Stimulated activated naive B cell treated with anti-CD40 and anti-IgM and Interleukin-4, amounts not matched to agents 10 μg/mL and 1 μg/mL and 100 μg/mL, for 72 hours (primary cell): ENCODE data around the gene BCAP31.

ENCODE experiments used
- ATAC-seq, 2 donors: fragments of 150-1000 bp; cut with Tn5 transposase; replicated peaks; 2 replicates each; pipeline ENCODE4 v1.10.0; 2021; ENCODE audit warnings: moderate library complexity in 1 of 2
- DNase-seq: peaks from one replicate; pipeline ENCODE4 v3.0.0; 2021
- H3K27ac Mint-ChIP-seq: one replicate; pipeline ENCODE4 v1.8.0; 2022; ENCODE audit warnings: mild to moderate bottlenecking, mixed read lengths
- H3K27me3 Mint-ChIP-seq, 2 donors: one replicate each; pipeline ENCODE4 v1.8.0; 2022; ENCODE audit warnings: mixed read lengths in 2 of 2
- H3K36me3 Mint-ChIP-seq, 2 donors: one replicate each; pipeline ENCODE4 v1.8.0; 2022; ENCODE audit warnings: mixed read lengths in 2 of 2, mild to moderate bottlenecking in 1 of 2
- H3K4me1 Mint-ChIP-seq, 2 donors: one replicate each; pipeline ENCODE4 v1.8.0; 2022; ENCODE audit warnings: mixed read lengths in 2 of 2, mild to moderate bottlenecking in 1 of 2
- H3K4me3 Mint-ChIP-seq, 2 donors: one replicate each; pipeline ENCODE4 v1.8.0; 2022; ENCODE audit warnings: mild to moderate bottlenecking in 2 of 2, mixed read lengths in 2 of 2, moderate library complexity in 1 of 2
- H3K9me3 Mint-ChIP-seq, 2 donors: one replicate each; pipeline ENCODE4 v1.8.0; 2022; ENCODE audit warnings: mixed read lengths in 2 of 2, mild to moderate bottlenecking in 1 of 2

Gene BCAP31

DNA sequence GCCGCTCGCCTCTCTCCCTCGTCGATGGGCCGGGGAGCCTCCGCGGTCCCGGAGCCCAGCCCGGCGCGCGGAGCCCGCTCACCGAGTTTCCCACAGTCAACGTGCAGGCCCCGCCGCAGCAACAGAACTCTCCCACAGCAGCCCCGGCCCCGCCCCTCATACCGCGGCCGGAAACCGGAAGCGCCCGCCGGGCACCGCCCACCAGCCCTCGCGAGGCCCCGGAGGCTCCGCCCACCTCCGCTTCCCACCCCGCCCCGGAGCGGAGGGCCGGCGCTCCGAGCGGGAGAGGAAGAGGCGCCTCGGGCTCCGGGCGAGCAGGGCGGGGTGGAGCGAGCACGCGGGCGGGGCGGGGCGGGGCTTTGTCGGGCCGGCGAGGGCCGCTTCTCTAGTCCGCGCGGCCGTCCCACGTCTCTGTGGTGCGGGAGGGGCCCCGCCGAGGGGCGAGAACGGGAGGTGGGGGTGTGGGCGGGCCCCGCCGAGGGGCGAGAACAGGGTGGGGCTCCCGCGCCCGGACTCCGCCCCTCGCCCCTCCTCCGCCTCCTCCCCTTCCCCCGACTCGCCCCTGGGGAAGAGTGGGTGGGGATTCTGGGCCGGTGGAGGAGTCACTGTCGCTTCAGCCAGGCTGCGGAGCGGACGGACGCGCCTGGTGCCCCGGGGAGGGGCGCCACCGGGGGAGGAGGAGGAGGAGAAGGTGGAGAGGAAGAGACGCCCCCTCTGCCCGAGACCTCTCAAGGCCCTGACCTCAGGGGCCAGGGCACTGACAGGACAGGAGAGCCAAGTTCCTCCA lies at the start of gene BCAP31, which contains the start of gene ABCD1:
Gene BCAP31 (minus strand): TSS at position 136 of the 787 bp plus-strand sequence. CDS start 1,143 bp downstream, outside the sequence.
Gene ABCD1 (plus strand): TSS at position 605 of the 787 bp plus-strand sequence. CDS start 411 bp downstream, outside the sequence.
- DNase-seq, result peak; percentile 85
- H3K36me3 Mint-ChIP-seq, result peaks cover under 1 to 4% of the 10 kb centered on the region in 2 donors
- H3K9me3 Mint-ChIP-seq, result no peaks in the 10 kb centered on the region
- peak within 1 kb of the TSS; percentile 89 to 91 for H3K4me3 Mint-ChIP-seq
- H3K27ac Mint-ChIP-seq, result peak within 1 kb of the TSS; percentile 95
- H3K27me3 Mint-ChIP-seq, result no peaks in the 10 kb centered on the region
- H3K4me1 Mint-ChIP-seq, result peaks cover 19 to 34% of the 10 kb centered on the region in 2 donors
- peak; percentile 70 to 76 for ATAC-seq

DNA sequence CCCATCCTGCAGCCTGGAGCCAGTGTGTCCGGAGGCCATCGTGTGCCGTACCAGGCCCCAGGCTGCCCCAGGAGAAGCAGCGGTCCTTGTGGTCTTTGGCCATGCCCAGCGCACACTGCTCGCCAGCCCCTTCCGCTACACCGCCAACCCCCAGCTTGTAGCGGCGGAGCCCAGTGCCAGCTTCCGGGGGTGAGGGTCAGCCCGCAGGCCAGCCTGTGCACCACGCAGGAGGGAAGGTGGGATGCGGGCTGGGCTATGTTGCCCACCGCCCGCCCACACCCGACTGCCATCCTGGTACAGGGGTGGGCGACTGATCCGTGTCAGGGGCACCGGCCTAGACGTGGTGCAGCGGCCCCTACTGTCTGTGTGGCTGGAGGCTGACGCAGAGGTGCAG lies 49.0 kb upstream of the BCAP31 start:
- no peak for DNase-seq
- Mint-ChIP-seq H3K27me3 (peaks cover 0 to 6% of the 10 kb centered on the region in 2 donors), H3K27ac (no peak overlapping the region), H3K4me1 (peaks cover 0 to 6% of the 10 kb centered on the region in 2 donors), H3K4me3 (no peak overlapping the region), H3K9me3 (no peaks in the 10 kb centered on the region), H3K36me3 (no peaks in the 10 kb centered on the region)
- no peak for ATAC-seq

DNA sequence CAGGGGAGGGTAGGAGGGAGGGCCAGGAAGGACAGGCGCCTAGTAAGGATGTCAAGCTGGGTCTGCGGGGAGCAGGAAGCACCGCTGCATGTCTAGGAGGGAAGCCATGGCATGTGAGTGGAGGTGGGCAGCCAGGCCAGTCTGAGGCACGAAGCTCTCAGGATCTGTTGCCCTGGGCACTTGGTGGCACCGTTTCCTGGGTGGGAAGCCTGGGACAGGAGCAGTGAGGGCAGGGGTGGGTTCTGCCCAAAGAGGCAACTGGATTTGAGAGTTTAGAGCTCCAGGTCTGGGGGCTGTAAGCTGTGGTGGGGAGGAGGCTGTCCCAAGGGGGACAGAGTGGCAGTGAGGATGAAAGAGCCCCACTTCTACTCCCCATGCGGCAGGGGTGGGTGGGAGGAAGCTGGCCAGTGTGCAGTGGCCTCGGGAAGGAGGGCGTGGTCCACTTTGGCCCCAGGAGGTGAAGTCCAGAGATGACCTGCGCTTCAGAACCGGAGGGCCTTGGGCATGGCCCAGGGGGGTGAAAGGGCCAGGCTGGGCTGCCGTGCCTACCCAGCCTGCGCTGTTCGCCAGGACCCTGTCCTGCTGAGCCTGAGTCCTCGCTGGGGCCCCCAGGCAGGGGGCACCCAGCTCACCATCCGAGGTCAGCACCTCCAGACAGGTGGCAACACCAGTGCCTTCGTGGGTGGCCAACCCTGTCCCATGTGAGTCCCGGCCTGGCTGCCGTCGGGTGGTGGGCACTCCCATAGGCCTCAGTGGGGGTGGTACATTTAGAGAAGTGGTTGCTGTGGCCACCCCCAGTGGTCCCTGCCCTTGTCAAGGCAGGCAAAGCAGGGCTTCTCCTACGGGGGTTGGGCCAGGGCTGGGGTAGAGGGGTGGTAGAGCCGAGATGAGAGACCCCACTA lies 48.4 kb upstream of the BCAP31 start:
- Mint-ChIP-seq H3K4me3 (no peak overlapping the region), H3K27me3 (peaks cover 0 to 6% of the 10 kb centered on the region in 2 donors), H3K9me3 (no peaks in the 10 kb centered on the region), H3K4me1 (peaks cover 4 to 11% of the 10 kb centered on the region in 2 donors), H3K27ac (no peak overlapping the region), H3K36me3 (no peaks in the 10 kb centered on the region)
- no peak for ATAC-seq
- DNase-seq, result no peak

DNA sequence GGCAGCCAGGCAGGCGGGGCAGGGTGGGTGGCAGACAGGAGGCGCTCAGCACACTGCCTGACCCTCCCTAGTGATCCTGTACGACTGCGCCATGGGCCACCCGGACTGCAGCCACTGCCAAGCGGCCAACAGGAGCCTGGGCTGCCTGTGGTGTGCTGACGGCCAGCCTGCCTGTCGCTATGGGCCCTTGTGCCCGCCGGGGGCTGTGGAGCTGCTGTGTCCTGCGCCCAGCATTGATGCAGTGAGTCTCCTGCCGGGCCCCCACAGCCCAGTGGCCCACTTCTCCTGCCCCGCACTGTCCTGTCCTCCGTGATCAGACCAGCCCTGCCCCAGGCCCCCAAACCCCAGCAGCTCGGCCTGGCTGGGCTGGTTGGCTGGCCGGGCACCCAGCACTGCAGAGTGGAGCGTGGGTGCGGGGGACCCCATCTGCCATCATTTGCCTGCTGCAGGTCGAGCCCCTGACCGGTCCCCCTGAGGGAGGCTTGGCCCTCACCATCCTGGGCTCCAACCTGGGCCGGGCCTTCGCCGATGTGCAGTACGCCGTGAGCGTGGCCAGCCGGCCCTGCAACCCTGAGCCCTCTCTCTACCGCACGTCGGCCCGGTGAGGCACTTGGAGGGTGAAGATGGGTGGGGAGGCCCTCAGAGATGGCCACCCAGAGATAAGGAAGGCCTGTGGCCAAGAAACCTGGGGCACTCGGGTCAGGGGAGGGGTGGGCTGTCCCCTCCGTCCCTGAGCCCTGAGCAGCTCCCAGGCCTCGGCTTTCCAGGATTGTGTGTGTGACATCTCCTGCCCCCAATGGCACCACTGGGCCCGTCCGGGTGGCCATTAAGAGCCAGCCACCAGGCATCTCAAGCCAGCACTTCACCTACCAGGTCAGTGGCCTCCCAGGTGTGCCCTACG lies 47.5 kb upstream of the BCAP31 start:
- DNase-seq (no peak), ATAC-seq (no peak)
- Mint-ChIP-seq H3K4me1 (peaks cover 7 to 14% of the 10 kb centered on the region in 2 donors), H3K4me3 (no peak overlapping the region), H3K36me3 (no peaks in the 10 kb centered on the region), H3K27me3 (peaks cover 0 to 6% of the 10 kb centered on the region in 2 donors), H3K27ac (no peak overlapping the region), H3K9me3 (no peaks in the 10 kb centered on the region)

DNA sequence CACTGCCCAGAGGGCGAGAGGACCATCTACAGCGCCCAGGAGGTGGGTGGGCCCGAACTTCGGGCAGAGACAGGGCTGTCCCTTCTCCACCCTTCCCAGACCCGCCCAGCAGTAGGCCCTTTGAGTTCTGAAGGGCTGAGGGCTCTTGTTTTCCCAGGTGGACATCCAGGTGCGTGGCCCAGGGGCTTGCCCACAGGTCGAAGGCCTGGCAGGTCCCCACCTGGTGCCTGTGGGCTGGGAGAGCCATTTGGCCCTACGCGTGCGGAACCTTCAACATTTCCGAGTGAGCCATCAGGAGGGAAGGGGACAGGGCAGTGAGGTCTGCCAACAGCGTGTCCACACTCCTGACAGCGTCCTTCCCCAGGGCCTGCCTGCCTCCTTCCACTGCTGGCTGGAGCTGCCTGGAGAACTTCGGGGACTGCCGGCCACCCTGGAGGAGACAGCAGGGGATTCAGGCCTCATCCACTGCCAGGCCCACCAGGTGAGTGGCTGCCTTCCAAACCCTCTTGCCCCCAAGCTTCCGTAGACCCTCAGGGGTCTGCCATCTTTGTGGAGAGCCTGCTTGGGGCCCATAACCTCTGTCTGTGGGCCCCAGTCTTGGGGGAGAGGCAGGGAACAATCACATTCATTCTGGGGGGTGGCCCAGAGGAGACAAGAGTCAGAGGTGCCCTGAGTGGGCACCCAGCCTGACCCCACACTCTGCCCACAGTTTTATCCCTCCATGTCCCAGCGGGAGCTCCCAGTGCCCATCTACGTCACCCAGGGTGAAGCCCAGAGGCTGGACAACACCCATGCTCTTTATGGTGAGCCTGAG lies 46.6 kb upstream of the BCAP31 start:
- no peak overlapping the region for H3K27ac Mint-ChIP-seq
- DNase-seq (no peak), ATAC-seq (no peak)
- peaks cover 14 to 23% of the 10 kb centered on the region in 2 donors for H3K4me1 Mint-ChIP-seq
- no peak overlapping the region for H3K4me3 Mint-ChIP-seq
- H3K9me3 Mint-ChIP-seq, result no peaks in the 10 kb centered on the region
- H3K36me3 Mint-ChIP-seq, result no peaks in the 10 kb centered on the region
- H3K27me3 Mint-ChIP-seq, result peaks cover 0 to 10% of the 10 kb centered on the region in 2 donors

DNA sequence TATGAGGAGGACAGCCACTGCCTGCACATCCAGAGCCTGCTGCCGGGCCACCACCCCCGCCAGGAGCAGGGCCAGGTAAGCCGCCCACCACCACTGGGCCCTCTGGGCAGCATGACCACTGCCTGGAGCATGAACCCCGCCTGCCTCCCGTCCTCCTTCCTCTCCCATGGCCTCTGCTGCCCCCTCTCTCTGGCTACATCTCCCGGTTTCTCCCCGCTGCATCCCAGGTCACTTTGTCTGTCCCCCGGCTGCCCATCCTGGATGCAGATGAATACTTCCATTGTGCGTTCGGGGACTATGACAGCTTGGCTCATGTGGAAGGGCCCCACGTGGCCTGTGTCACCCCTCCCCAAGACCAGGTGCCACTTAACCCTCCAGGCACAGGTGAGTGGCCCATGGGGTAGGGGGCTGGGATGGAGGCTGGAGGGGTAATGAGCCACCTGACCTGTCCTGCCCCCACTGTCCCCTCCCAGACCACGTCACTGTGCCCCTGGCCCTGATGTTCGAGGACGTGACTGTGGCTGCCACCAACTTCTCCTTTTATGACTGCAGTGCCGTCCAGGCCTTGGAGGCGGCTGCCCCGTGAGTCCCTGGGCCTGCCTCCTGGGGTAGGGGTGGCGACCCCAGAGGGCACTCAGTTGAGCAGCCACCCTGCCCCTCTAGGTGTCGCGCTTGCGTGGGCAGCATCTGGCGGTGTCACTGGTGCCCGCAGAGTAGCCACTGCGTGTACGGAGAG lies 45.8 kb upstream of the BCAP31 start:
- peaks cover 0 to 10% of the 10 kb centered on the region in 2 donors for H3K27me3 Mint-ChIP-seq
- H3K36me3 Mint-ChIP-seq, result no peaks in the 10 kb centered on the region
- H3K9me3 Mint-ChIP-seq, result no peaks in the 10 kb centered on the region
- peaks cover 14 to 23% of the 10 kb centered on the region in 2 donors for H3K4me1 Mint-ChIP-seq
- no peak for ATAC-seq
- H3K4me3 Mint-ChIP-seq, result no peak overlapping the region
- no peak for DNase-seq
- no peak overlapping the region for H3K27ac Mint-ChIP-seq

DNA sequence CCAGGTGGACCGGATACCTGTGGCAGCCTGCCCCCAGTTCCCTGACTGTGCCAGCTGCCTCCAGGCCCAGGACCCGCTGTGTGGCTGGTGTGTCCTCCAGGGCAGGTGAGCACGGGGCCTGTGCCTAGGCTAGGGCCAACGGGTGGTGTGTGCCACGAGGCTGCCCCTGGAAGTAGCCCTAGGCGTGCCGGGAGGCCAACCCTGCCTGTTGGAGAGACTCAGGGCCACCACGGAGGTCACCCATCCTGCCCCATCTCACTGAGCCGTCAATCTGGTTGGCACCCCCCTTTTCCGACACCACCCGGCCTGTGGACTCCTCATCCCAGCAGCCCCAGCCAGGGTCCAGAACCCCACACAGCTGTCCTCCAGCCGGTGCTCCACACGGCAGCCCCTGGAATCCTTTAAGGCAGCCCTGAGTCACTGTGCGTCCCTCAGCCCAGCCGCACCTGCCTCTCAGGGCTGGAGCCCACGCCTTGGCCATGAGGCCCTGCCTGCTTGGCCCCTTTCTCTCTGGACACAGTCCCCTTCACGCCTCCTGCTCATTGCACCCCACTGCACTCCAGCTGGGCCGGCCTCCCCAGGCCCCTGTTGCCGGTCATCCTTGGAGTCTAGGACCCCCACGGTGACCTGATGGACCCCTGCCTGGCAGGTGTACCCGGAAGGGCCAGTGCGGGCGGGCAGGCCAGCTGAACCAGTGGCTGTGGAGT lies 45.1 kb upstream of the BCAP31 start:
- H3K4me3 Mint-ChIP-seq, result no peak overlapping the region
- no peak for ATAC-seq
- H3K27ac Mint-ChIP-seq, result no peak overlapping the region
- H3K9me3 Mint-ChIP-seq, result no peaks in the 10 kb centered on the region
- H3K36me3 Mint-ChIP-seq, result no peaks in the 10 kb centered on the region
- DNase-seq, result no peak
- H3K27me3 Mint-ChIP-seq, result peaks cover 0 to 10% of the 10 kb centered on the region in 2 donors
- H3K4me1 Mint-ChIP-seq, result peaks cover 14 to 23% of the 10 kb centered on the region in 2 donors

DNA sequence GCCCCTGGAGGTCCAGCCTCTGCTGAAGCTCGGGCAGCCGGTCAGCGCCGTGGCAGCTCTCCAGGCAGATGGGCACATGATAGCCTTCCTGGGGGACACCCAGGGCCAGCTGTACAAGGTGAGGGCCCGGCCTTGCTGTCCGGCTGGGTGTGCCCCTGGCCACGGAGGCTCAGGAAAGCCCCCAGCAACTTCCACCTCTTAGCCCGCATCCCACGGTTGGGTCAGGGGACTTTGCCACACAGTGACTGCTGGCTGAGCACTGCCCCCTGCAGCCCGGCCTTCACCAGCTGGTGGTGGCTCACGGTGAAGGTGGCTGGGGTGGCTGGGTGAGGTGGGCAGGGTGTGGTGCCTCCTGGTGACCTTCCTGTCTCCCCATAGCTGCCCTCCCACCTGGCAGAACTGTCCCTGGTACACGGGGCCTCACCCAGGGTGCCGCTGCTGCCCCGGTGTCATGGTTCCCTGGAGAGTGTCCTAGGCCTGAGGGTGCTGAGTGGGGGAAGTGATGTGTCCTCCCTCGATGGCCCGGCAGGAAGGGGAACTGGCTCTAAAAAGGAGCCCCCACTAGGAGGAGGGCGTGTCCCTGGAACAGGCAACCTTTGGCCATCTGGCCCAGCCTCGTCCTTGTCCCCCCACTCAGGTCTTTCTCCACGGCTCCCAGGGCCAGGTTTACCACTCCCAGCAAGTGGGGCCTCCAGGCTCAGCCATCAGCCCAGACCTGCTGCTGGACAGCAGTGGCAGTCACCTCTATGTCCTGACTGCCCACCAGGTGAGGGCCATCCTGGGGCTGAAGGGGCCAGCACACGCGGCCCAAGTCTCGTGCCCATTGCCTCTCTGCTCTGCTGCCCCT lies 44.3 kb upstream of the BCAP31 start:
- ATAC-seq (no peak), DNase-seq (no peak)
- H3K9me3 Mint-ChIP-seq, result no peaks in the 10 kb centered on the region
- H3K4me3 Mint-ChIP-seq, result no peak overlapping the region
- H3K4me1 Mint-ChIP-seq, result peaks cover 19 to 31% of the 10 kb centered on the region in 2 donors
- H3K27me3 Mint-ChIP-seq, result peaks cover 0 to 16% of the 10 kb centered on the region in 2 donors
- H3K27ac Mint-ChIP-seq, result no peak overlapping the region
- no peaks in the 10 kb centered on the region for H3K36me3 Mint-ChIP-seq

DNA sequence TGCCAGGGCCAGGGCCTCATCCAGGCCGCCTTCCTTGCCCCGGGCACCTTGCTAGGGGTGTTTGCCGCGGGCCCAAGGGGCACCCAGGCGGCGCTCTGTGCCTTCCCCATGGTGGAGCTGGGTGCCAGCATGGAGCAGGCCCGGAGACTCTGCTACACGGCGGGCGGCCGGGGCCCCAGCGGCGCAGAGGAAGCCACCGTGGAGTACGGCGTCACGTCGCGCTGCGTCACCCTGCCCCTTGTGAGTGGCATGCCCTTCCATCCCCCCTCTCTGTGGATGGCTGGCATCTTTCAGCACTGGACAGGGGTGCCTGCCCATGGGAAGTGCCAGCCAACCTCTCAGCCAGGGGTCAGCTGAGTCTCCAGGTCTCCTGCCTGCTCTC lies 43.5 kb upstream of the BCAP31 start:
- no peak for DNase-seq
- Mint-ChIP-seq H3K27ac (no peak overlapping the region), H3K9me3 (no peaks in the 10 kb centered on the region), H3K4me1 (peaks cover 19 to 31% of the 10 kb centered on the region in 2 donors), H3K4me3 (no peak overlapping the region), H3K27me3 (peaks cover 0 to 16% of the 10 kb centered on the region in 2 donors), H3K36me3 (no peaks in the 10 kb centered on the region)
- ATAC-seq, result no peak

DNA sequence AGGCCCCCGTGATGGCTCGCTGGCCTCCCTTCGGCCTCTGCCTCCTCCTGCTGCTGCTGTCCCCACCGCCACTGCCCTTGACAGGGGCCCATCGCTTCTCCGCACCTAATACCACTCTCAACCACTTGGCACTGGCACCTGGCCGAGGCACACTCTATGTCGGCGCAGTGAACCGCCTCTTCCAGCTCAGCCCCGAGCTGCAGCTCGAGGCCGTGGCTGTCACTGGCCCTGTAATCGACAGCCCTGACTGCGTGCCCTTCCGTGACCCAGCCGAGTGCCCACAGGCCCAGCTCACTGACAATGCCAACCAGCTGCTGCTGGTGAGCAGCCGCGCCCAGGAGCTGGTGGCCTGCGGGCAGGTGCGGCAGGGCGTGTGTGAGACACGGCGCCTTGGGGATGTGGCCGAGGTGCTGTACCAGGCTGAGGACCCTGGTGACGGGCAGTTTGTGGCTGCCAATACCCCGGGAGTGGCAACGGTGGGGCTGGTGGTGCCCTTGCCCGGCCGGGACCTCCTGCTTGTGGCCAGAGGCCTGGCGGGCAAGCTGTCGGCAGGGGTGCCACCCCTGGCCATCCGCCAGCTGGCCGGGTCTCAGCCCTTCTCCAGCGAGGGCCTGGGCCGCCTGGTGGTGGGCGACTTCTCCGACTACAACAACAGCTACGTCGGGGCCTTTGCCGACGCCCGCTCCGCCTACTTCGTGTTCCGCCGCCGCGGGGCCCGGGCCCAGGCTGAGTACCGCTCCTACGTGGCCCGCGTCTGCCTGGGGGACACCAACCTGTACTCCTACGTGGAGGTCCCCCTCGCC lies 42.9 kb upstream of the BCAP31 start:
- Mint-ChIP-seq H3K4me1 (peaks cover 19 to 31% of the 10 kb centered on the region in 2 donors), H3K9me3 (no peaks in the 10 kb centered on the region), H3K36me3 (no peaks in the 10 kb centered on the region), H3K4me3 (no peak overlapping the region), H3K27ac (no peak overlapping the region), H3K27me3 (peaks cover 0 to 16% of the 10 kb centered on the region in 2 donors)
- no peak for DNase-seq
- ATAC-seq, result no peak
